Caki2 (cell line): ENCODE data around the gene OR2Z1. TPM values are rescaled to one million over a fixed set of nuclear protein-coding genes. Genes with fewer than 3 reads are reported as not detected.
"Not testable (repeated sequence)": the region's sequence is repeated elsewhere in the genome, so short reads cannot be mapped to it uniquely, and the experiment has no call there.

Source experiments
- DNase-seq: peaks from one replicate; pipeline ENCODE4 v3.0.0-alpha.2; 2015; ENCODE audit warnings: low read depth
- in situ Hi-C: cut with HindIII; loops from 2 replicates; pipeline ENCODE4 v1.10.0; 2016; ENCODE audit warnings: low sequenced_read_pairs, low pct_unique_long_range_greater_than_20kb, mixed read lengths
- total RNA-seq: library from RNA; depleted of rRNA; stranded (reverse); fragments of >200 nt; shearing (Covaris generic); gene quantifications from 2 replicates; pipeline ENCODE4 v1.2.3, GENCODE V29; 2014; ENCODE audit warnings: low replicate concordance

OR2Z1 gene
- total RNA-seq, 1 experiment from 2014 or later, result not detected

- no peak for DNase-seq
These were observed 22.9 kb upstream of the OR2Z1 start, which contains the start of gene ACTL9 for GRCh38 chr19:8698433-8699063. ACTL9 (minus strand) TSS chr19:8698795; CDS start chr19:8698701, 94 bp downstream.

GRCh38 chr19:8699908-8700307 is 21.5 kb upstream of the OR2Z1 start:
- no peak for DNase-seq
- in situ Hi-C loops, result no loop called here

More at GRCh38 chr19:8698433-8699063, 22.9 kb upstream of the OR2Z1 start, which contains the start of gene ACTL9:
- in situ Hi-C loops, result no loop called here

GRCh38 chr19:8700956-8701355 is 20.5 kb upstream of the OR2Z1 start:
- DNase-seq, result no peak
- in situ Hi-C loops, result no loop called here

- in situ Hi-C loops, result no loop called here
- no peak for DNase-seq
These were observed 19.1 kb upstream of the OR2Z1 start for GRCh38 chr19:8702350-8702749.

- no peak for DNase-seq
- in situ Hi-C loops, result no loop called here
These were observed 18.2 kb upstream of the OR2Z1 start for GRCh38 chr19:8703223-8703622.

- in situ Hi-C loops, DNase-seq: not testable (repeated sequence)
These were observed 16.1 kb upstream of the OR2Z1 start for GRCh38 chr19:8705304-8705703.

- in situ Hi-C loops, result no loop called here
- DNase-seq, result no peak
These were observed 15.7 kb upstream of the OR2Z1 start for GRCh38 chr19:8705742-8706141.

GRCh38 chr19:8710337-8710736 is 11.1 kb upstream of the OR2Z1 start:
- in situ Hi-C loops, DNase-seq: not testable (repeated sequence)

- in situ Hi-C loops, result no loop called here
- no peak for DNase-seq
These were observed 598 bp downstream of the OR2Z1 start for GRCh38 chr19:8722032-8722431.

GRCh38 chr19:8724276-8724675 is 2.8 kb downstream of the OR2Z1 start:
- no peak for DNase-seq
- in situ Hi-C loops, result no loop called here

GRCh38 chr19:8731428-8732169 is 10.2 kb downstream of the OR2Z1 start:
- peak; percentile 10 for DNase-seq

GRCh38 chr19:8738377-8738776 is 16.9 kb downstream of the OR2Z1 start:
- DNase-seq, result no peak
- in situ Hi-C loops, result no loop called here

More at GRCh38 chr19:8731428-8732169, 10.2 kb downstream of the OR2Z1 start:
- in situ Hi-C loops, result no loop called here

GRCh38 chr19:8739291-8740065 is 18.0 kb downstream of the OR2Z1 start:
- DNase-seq, in situ Hi-C loops: not testable (repeated sequence)

- DNase-seq, in situ Hi-C loops: not testable (repeated sequence)
These were observed 45.8 kb downstream of the OR2Z1 start for GRCh38 chr19:8767257-8767656.

- in situ Hi-C loops, DNase-seq: not testable (repeated sequence)
These were observed 47.8 kb downstream of the OR2Z1 start for GRCh38 chr19:8769265-8769664.

- in situ Hi-C loops, DNase-seq: not testable (repeated sequence)
These were observed 52.2 kb downstream of the OR2Z1 start for GRCh38 chr19:8773587-8773986.
